Measurements from ENCODE around the gene LENG8.
"Not testable (repeated sequence)": the region's sequence is repeated elsewhere in the genome, so short reads cannot be mapped to it uniquely, and the experiment has no call there.

LENG8 gene

DNA sequence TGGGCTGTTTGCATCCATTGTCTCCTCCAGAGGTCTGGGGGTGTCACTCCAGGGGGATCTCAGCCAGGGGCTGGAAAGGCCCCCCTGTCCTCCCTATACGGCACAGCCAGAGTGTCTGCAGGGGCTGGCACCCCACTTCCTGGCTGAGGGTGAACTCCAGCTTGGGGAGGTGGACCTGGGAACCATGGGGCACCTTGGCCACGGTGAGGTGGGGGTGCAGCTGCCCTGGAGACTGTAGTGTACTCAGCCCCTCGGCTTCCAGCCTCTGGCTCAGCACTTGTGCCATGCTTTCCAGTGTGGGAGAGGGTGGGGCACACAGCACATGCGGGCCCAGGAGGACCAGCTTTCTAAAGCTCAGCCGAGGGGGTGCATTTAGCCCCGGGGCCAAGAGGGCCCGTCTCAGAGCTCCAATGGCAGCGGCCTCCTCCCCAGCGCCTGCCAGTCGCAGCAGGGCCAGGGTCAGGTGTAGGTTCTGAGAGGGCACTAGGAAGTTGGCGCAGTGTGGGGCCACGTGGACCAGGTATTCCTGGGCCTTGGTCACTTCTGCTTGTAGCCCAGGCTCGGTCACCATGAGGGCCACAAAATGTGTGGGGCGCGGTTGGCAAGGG, 13.2 kb downstream of the LENG8 start:
- DNase-seq (ENCODE audit: low spot score), result no peak

- peak; percentile 44 for DNase-seq (ENCODE audit: low spot score)
Measured at GRCh38 chr19:54462655-54463530, 13.9 kb downstream of the LENG8 start.

DNA sequence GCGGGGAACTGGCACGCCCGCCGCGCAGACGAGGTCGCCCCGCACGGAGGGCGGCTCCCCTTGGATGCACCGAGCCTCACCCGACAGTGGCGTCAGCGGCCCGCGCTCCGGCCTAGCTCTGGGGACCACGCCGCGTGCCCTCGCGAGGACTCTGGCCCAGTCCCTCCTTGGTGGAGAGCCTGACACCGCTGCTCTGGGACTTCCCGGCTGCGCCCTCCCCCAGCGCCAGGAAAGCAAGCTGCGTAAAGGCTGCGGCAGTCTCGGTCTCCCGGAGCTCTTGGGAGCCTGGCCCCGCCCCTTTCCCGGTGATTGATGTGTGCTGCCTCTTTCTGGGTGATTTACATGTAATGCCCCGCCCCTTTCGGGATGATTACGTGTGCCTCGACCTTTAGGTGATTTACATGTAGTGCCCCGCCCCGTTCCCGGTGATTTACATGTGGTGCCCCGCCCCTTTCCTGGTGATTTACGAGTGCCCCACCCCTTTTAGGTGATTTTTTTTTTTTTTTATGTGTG, 14.6 kb downstream of the LENG8 start, which contains the start of gene LENG9:
LENG9 (minus strand) TSS at position 248 of the 513 bp plus-strand sequence. CDS start 252 bp downstream, outside the sequence.
- DNase-seq (ENCODE audit: low spot score), result peak; percentile 98

GRCh38 chr19:54464044-54464629, 15.1 kb downstream of the LENG8 start:
- peak; percentile 96 for DNase-seq (ENCODE audit: low spot score)

DNA sequence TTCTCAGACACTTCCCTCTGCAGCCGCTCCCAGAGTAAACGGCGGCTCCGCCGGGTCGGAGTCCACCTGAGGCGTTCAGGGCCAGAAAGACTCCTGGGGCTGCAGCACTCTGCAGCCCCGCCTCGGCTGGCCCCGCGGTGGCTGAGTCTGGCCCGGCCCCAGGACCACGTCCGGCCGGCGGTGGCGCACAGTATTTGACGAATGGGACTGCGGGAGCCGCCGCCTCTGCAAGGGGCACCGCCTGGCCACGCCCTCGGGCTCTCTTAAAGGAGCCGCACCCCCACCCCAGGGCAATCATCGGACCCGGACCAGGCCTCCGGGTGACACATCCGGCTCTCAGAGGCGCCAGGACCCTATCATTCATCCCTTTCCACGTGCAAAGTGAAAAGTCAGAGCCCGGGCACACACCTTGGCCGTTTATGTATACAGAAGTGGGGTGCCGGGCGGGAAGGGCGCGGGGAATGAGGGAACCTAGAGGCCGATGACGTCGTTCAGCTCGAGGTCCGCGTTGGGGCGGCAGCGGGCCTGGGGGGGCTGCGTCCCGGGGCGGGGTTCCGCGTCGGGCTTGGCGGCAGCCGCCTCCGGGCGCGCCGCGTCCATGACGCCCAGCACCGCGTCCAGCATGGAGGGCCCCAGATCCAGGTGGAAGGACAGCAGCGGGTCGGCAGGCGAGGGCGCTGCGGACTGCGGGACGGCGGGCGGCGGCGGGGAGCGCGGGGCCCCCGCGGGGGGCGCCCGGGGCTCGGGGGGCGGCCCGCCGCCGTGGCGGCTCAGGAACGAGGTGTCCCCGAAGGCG, 15.8 kb downstream of the LENG8 start:
- DNase-seq (ENCODE audit: low spot score), result peak; percentile 89

GRCh38 chr19:54465426-54466109, 16.6 kb downstream of the LENG8 start:
- no peak for DNase-seq (ENCODE audit: low spot score)

DNA sequence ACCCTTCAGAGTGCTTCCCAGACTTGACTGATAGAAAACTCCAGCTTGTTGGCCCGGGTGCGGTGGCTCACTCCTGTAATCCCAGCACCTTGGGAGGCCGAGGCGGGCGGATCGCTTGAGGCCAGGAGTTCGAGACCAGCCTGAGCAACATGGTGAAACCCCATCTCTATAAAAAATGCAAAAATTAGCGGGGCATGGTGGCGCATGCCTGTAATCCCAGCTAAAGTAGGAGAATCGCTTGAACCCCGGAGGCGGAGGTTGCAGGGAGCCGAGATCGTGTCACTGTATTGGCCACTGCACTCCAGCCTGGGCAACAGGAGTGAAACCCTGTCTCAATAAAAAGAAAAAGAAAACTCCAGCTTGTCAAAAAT, 17.1 kb downstream of the LENG8 start:
- not testable (repeated sequence) for DNase-seq (ENCODE audit: low spot score)

DNA sequence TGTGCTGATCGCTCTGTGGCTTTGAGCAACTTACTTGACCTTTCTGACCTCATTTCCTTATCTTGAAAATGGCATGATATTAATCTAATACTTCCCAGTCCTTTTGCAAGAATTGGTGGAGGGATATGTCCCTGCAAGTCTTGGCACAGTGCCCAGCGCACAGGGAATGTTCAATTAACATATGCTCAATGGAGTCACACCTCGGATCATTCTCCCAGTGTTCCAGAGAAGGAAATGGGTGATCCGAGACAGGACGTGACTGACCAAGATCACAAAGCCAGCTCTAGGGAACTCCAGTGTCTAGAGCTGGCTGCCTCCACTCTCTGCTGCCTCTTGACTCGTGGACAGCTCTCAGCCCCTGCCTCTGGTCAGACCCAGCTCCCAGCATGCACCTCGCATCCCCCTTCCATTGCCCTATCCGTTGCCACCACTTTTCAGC, 20.5 kb downstream of the LENG8 start:
- no peak for DNase-seq (ENCODE audit: low spot score)

DNA sequence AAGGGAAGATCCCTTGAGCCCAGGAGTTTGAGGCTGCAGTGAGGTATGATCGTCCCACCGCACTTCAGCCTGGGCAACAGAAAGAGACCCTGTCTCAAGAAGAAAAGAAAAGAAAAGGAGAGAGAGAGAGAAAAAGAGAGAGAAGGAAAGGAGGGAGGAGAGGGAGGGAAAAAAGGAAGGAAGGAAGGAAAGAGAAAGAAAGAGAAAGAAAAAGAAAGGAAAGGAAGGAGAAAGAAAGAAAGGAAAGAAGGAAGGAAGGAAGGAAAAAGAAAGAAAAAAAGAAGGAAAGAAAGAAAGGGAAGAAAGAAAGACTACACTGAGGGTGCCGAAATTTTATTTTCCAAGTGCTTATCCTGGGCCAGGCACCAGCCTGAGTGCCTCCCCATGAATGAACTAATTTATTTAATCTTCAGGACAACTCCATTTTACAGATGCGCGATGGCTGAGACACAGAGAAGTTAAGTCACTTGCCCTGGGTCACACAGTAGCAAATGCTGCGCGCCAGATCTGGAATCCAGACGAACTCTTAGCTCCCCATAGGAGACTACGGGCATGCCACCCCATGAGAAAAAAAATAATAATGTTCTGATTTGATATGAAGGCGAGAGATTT, 21.4 kb downstream of the LENG8 start:
- DNase-seq (ENCODE audit: low spot score), result no peak

- no peak for DNase-seq (ENCODE audit: low spot score)
Measured at GRCh38 chr19:54470991-54471782, 22.2 kb downstream of the LENG8 start.

DNA sequence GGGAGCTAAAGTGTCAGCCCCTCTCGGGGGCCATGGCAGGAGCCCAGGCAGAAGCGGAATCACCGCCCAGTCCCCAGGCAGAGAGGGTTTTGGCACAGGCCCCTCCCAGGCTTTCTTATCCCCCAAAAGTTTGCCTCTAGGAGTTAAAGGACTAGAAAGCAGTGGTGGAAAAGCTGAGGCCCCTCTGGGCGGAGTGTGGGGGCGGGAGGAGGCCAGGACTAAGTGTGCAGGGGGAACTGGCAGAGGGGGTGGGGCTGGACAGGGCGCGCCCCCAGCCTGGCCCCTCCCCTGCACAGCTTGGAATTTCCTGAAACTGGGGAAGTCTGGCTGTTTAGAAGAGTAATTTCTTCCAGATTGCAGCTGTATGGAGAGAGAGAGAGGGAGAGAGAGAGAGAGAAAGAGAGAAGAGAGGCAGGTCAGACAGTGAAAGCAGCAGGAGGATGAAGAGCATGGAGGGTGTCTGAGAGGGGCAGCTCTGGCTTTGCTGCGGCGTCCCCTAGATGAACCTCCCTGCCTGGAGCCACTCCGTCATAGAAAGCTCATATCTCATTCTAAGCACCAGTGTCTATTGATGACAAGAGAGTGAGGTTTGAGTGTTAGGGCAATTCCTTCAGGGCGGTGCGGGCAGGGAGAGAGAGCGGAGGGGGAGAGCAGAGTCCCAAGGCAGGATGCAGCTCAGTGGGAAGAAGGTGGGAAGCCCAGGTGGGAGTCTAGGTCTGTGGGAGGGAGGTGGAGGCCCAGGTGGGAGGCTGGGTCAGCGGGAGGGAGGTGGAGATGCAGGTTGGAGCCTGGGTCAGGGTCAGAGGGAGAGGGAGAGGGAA, 24.3 kb downstream of the LENG8 start, which contains the start of gene CDC42EP5:
CDC42EP5 (minus strand) TSS at position 226 of the 821 bp plus-strand sequence. CDS start 7,749 bp downstream, outside the sequence.
- peak; percentile 64 for DNase-seq (ENCODE audit: low spot score)

GRCh38 chr19:54473892-54474372, 24.9 kb downstream of the LENG8 start:
- no peak for DNase-seq (ENCODE audit: low spot score)

- DNase-seq (ENCODE audit: low spot score), result no peak
Measured at GRCh38 chr19:54475706-54476105, 26.7 kb downstream of the LENG8 start.

DNA sequence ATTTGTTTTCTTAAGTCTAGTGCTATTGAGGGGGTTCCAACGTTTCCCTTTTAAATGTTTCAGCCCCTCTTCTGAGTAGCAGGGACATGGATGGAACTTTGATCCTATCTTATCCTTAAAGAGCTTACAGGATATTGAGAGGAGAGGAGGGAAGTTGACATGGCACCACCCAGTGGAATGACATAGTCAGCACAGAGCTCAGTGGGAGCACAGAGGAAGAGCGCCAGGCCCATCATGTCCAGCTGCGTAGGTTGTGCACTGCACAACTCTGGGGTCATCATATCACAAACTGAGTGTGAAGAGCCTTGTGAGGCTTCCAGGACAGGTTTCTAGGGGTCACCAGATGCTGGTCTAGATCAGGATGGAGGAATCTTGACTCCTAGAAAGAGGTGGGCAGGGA, 28.7 kb downstream of the LENG8 start:
- DNase-seq (ENCODE audit: low spot score), result no peak

DNA sequence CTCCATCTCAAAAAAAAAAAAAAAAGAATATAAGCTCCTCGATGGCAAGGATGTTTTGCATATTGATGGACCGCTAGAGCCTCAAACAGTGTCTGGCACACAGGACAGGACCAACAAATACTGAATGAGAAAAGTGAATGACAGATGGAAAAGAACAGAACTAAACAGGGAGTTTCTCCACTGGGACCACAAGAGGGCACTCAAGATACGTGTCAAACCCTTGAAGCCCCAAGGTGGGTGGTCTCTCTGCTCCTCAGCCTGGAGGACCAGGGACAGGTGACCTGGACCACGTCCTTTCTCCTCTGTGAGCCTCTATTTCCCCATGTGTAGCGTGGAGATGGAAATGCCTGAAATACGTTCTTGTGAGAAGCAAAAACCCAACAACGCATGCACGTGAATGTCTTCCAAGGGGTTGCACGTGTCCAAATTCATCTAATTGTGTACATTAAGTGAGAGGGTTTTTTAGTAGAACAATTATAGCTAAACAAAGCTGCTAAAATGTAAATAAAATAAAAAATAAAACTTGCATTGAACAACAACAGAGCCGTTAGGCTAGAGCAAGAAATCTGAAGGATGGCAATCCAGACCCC, 29.8 kb downstream of the LENG8 start:
- peak; percentile 74 for DNase-seq (ENCODE audit: low spot score)

GRCh38 chr19:54480051-54480450, 31.1 kb downstream of the LENG8 start:
- DNase-seq (ENCODE audit: low spot score), result no peak

GRCh38 chr19:54481326-54481930, 32.4 kb downstream of the LENG8 start:
- DNase-seq (ENCODE audit: low spot score), result peak; percentile 65

DNA sequence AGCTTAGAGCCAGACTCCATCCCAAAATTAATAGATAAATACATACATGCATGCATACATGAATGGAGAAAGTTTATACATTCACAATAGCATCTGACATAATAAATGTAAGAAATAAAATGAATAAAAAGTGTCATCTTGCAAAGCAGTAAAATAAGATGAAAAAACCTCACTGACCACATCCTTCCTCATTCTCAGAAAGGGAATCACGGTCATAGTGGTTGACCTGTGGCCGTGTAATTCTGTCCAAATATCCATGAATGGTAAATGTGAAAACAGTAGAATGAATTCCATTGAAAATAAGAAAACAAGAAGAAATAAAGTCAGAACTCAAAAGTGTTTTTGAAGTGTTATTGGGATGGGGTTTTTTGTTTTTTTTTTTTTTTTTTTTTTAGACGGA, 33.9 kb downstream of the LENG8 start:
- DNase-seq (ENCODE audit: low spot score), result no peak

All from cerebellar cortex (tissue), 1 donor.